Breast epithelium (tissue), 4 donors: ENCODE data around the gene ATCAY. TPM values are rescaled to one million over a fixed set of nuclear protein-coding genes. Genes with fewer than 3 reads are reported as not detected.
"Not testable (repeated sequence)": the region's sequence is repeated elsewhere in the genome, so short reads cannot be mapped to it uniquely, and the experiment has no call there.

Experiments used
- DNase-seq, 2 donors: peaks; one replicate each; pipeline ENCODE4 v3.0.0-alpha.2; 2019; ENCODE audit warnings: low spot score in 2 of 2
- H3K27ac ChIP-seq, 2 donors: fragments of 200-600 bp; sonication (generic) in 1 of 2; one replicate each; pipeline ENCODE4 v1.5.1; 2016 to 2019; ENCODE audit warnings: mild to moderate bottlenecking in 1 of 2
- H3K27me3 ChIP-seq, 2 donors: fragments of 200-600 bp; sonication (generic) in 1 of 2; one replicate each; pipeline versions ENCODE4 v1.5.1 to v1.6.0; 2017 to 2019; ENCODE audit warnings: control low read depth in 1 of 2, mild to moderate bottlenecking in 1 of 2
- H3K36me3 ChIP-seq: fragments of 200-600 bp; one replicate; pipeline ENCODE4 v1.5.1; 2019
- H3K4me1 ChIP-seq, 2 donors: fragments of 200-600 bp; sonication (generic); one replicate each; pipeline ENCODE4 v1.5.1; 2016 to 2019; ENCODE audit warnings: control low read depth in 1 of 2
- H3K4me3 ChIP-seq, 3 donors: fragments of 200-600 bp; sonication (generic); 1 replicate in 2 of 3; 2 replicates in 1 of 3; pipeline ENCODE4 v1.5.1; 2016 to 2019; ENCODE audit warnings: mild to moderate bottlenecking in 3 of 3, moderate library complexity in 2 of 3
- H3K9me3 ChIP-seq, 2 donors: fragments of 200-600 bp; sonication (generic) in 1 of 2; one replicate each; pipeline ENCODE4 v1.5.1; 2016 to 2019; ENCODE audit warnings: control low read depth in 1 of 2
- POLR2A ChIP-seq: fragments of 450-650 bp; IDR thresholded peaks from one replicate; pipeline ENCODE4 v1.6.1; 2016; ENCODE audit warnings: antibody characterized with exemption, mild to moderate bottlenecking, moderate library complexity
- POLR2AphosphoS5 ChIP-seq, 3 donors: sonication (generic); formaldehyde crosslinking; IDR thresholded peaks; one replicate each; pipeline ENCODE4 v1.6.1; 2017; ENCODE audit warnings: antibody characterized with exemption in 3 of 3
- intact Hi-C: fragments of 100-400 bp; cut with DNase I; formaldehyde crosslinking; loops from one replicate; pipeline ENCODE4 v1.15.1; 2023; ENCODE audit warnings: low total_unique reads
- total RNA-seq, 3 donors: library from RNA; depleted of rRNA; stranded (reverse); fragments of >200 nt; gene quantifications; one replicate each; pipeline ENCODE4 v1.1.0, GENCODE V29; 2016
- TF ChIP-seq, protein P1 (sequence below), 3 donors: fragments of 450-650 bp; IDR thresholded peaks; one replicate each; pipeline ENCODE4 v1.5.1; 2016 to 2017; ENCODE audit warnings: antibody characterized with exemption in 3 of 3, mild to moderate bottlenecking in 3 of 3, moderate library complexity in 3 of 3

ATCAY gene
- total RNA-seq, 3 donors from 2014 or later = 0.73 TPM; not detected in 2

DNA sequence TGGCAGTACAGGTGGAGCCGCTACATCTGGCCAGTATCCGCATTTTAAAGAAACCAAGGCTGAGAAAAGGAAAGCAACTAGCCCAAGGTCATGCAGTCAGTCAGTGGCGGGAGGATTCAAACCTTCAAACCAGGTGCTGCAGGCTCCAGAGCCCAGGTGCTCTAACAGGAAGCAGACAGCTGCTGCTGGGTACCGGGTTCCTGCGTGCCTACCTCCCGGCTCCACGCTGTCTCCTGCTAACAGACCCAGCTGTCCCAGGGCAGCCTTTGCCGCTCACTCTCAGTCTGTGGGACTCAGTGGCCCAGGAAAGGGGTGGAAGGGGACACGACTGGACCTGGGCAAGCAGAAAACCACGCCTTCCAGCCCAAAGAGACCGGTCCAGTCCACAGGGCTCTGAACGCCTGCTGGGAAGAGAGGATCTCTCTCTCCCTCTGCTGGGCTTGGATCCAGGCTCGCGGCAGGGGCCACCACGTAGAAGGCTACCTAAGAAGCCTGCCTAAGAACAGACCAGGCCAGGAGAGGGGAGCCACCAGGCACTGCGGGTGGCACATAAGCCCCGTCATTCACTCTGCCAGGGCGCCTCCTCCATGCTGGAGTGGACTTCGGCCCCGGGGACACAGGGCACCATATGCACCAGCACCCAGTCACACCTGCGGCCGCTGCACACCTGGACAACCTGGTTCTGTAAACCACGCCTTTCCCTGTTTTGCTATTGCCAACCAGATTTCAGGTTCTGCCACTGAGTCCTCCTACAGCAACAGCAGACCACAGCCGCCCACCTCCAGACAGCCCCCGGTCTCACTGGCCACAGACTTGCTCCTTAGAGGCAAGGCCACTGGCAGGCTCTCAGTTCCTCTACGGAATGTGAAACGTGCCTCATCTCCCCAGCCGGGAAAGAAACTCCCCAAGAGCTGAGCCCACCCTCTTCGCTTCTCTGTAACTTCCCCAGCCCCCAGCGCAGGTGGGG lies 85.8 kb downstream of the ATCAY start:
- Histone ChIP-seq H3K9me3 (no peaks in the 10 kb centered on the region), H3K27ac (peak overlapping the region; percentile 91 to 99), H3K36me3 (no peaks in the 10 kb centered on the region), H3K4me1 (peaks cover 6 to 18% of the 10 kb centered on the region in 2 donors), H3K27me3 (no peaks in the 10 kb centered on the region), H3K4me3 (no peak overlapping the region)
- intact Hi-C loops = no loop called here
- no peak for DNase-seq
- TF ChIP-seq, protein P1, sequence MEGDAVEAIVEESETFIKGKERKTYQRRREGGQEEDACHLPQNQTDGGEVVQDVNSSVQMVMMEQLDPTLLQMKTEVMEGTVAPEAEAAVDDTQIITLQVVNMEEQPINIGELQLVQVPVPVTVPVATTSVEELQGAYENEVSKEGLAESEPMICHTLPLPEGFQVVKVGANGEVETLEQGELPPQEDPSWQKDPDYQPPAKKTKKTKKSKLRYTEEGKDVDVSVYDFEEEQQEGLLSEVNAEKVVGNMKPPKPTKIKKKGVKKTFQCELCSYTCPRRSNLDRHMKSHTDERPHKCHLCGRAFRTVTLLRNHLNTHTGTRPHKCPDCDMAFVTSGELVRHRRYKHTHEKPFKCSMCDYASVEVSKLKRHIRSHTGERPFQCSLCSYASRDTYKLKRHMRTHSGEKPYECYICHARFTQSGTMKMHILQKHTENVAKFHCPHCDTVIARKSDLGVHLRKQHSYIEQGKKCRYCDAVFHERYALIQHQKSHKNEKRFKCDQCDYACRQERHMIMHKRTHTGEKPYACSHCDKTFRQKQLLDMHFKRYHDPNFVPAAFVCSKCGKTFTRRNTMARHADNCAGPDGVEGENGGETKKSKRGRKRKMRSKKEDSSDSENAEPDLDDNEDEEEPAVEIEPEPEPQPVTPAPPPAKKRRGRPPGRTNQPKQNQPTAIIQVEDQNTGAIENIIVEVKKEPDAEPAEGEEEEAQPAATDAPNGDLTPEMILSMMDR (IDR thresholded peaks at IDR 0.05) = no peak
- TF ChIP-seq POLR2AphosphoS5 (IDR thresholded peaks at IDR 0.05) (no peak), POLR2A (no peak)

GRCh38 chr19:3967983-3968382 lies 87.5 kb downstream of the ATCAY start:
- H3K9me3 ChIP-seq, H3K36me3 ChIP-seq, intact Hi-C loops, H3K27me3 ChIP-seq, DNase-seq: not testable (repeated sequence)
- Histone ChIP-seq H3K27ac (peak overlapping the region; percentile 91 to 99), H3K4me1 (peaks cover 6 to 18% of the 10 kb centered on the region in 2 donors), H3K4me3 (peak overlapping the region in 1 of 3 donors; percentile 82)

- Histone ChIP-seq H3K27ac (peak overlapping the region; percentile 91 to 99), H3K4me3 (peak overlapping the region; percentile 82 to 99 (median 96)), H3K36me3 (no peaks in the 10 kb centered on the region), H3K4me1 (peaks cover 6 to 18% of the 10 kb centered on the region in 2 donors), H3K9me3 (no peaks in the 10 kb centered on the region), H3K27me3 (no peaks in the 10 kb centered on the region)
- intact Hi-C loops = no loop called here
- peak; percentile 88 to 97 for DNase-seq
- TF ChIP-seq POLR2A (no peak), POLR2AphosphoS5 (IDR thresholded peaks at IDR 0.05) (peak in 2 of 3 donors; percentile 74 to 85)
These were observed 88.3 kb downstream of the ATCAY start for GRCh38 chr19:3968556-3969434.

GRCh38 chr19:3969435-3970312 lies 89.2 kb downstream of the ATCAY start:
- Histone ChIP-seq H3K9me3 (no peaks in the 10 kb centered on the region), H3K4me3 (peak overlapping the region; percentile 82 to 99 (median 96)), H3K36me3 (no peaks in the 10 kb centered on the region), H3K27me3 (no peaks in the 10 kb centered on the region), H3K4me1 (peaks cover 6 to 18% of the 10 kb centered on the region in 2 donors), H3K27ac (peak overlapping the region; percentile 91 to 99)
- no peak for TF ChIP-seq POLR2A
- TF ChIP-seq POLR2AphosphoS5 (IDR thresholded peaks at IDR 0.05) = peak in 2 of 3 donors; percentile 7 to 36
- TF ChIP-seq, protein P1 (IDR thresholded peaks at IDR 0.05) = peak in 1 of 3 donors; percentile 19
- DNase-seq = peak in 1 of 2 donors; percentile 76
- intact Hi-C loops = no loop called here

GRCh38 chr19:3970313-3970807 lies 89.9 kb downstream of the ATCAY start:
- H3K9me3 ChIP-seq = no peaks in the 10 kb centered on the region
- H3K27me3 ChIP-seq = no peaks in the 10 kb centered on the region
- peak overlapping the region; percentile 91 to 99 for H3K27ac ChIP-seq
- intact Hi-C loops = no loop called here
- peak overlapping the region; percentile 82 to 99 (median 96) for H3K4me3 ChIP-seq
- no peaks in the 10 kb centered on the region for H3K36me3 ChIP-seq
- DNase-seq = no peak
- TF ChIP-seq, protein P1 (IDR thresholded peaks at IDR 0.05) = no peak
- peaks cover 6 to 18% of the 10 kb centered on the region in 2 donors for H3K4me1 ChIP-seq
